ENCODE data around the gene TUFM.
"Not testable (repeated sequence)": the region's sequence is repeated elsewhere in the genome, so short reads cannot be mapped to it uniquely, and the experiment has no call there.

TUFM gene

DNA sequence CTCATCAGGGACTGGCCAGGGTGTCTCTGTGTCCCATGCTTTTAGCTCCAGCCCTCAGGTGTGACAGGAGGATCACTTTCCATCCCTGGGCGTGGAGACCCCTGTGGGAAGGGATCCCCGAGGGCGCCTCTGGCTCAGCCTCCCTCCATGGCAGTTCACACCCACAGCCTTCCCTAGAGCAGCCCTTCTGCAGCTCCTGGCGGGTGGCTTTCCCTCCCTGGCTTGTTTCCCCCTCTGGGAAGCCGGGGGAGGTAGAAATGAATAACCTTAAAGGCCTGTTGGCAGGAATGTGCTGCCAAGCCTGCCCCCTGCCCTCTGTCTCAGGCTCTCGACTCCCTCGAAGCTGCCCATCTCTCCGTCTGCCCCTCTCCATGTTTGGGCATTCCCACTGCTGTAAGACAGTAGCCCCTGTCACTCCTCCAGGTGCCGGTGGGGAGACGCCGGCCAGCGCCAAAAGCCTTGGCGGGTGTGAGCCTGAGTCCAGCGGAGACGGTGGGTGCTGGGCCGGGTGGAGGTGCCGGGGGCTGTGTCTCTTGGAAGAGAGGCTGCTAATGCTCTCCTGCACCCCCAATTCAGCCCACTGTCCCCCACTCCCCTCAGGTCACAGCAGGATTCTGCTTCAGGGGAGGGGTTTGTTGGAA is 30.0 kb upstream of the TUFM start:
- no peak for DNase-seq (ENCODE audit: low read depth, low spot score)
- H3K4me3 ChIP-seq (ENCODE audit: low read length) = no peak overlapping the region

DNA sequence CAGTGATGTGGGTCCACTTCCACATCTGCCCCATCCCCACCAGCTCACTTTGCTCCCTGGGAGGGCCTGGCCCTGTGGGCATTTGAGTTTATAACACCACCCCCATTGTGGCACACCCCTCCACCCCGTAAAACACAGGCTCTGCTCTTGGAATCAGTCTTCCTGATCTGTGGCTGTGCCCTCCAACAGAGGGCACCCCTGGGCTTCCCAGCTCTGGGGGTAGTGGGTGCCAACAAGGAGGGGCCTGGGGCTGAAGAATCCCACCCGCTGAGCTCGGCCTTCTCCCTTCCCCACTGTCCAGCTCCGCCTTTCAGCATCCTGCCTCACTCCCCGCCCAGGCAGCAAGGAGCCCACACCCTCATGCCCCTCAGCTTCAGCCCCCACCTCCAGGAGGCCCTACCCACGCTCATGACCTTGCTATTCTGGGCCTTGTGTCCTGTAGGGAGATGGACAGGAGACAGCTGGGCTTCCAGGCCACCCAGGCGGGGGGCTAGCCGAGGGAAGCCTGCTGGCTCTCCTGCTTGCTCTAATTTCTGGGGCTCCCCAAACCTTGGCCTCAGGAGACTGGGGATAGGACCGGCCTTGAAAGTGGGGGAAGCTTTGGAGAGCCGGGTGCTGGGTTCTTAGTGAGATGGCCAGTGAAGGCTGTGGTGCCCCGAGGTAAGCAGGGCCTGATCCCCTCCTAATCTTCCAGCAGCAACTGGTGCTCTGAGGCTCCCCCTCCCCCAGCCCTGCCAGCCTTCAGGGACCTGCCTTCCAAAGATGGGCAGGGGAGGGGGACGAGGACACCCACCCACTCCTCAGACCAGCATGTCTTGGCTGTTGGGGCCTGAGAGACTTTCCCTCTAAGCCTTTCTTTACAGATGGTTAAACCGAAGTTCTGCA is 29.2 kb upstream of the TUFM start:
- no peak overlapping the region for H3K4me3 ChIP-seq (ENCODE audit: low read length)
- no peak for DNase-seq (ENCODE audit: low read depth, low spot score)

DNA sequence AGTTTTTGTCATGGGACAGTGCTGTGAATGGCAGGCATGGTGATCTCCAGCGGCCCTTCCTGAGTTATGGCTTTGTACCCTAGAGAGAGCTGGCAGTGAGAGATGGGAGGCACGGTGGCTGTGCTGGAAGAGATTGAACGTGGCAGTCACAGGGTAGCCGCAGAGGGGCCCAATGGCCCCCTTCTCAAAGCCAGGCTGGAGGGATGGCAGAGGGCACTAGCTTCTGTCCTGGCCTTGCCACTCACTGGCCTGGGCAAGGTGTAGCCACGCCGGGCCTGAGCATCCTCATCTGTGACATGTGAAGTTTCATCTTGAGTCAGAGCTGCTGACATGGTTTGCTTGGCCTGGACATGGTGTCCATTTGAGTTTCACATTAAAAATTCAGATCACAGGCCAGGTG is 28.3 kb upstream of the TUFM start:
- DNase-seq (ENCODE audit: low read depth, low spot score) = no peak
- H3K4me3 ChIP-seq (ENCODE audit: low read length) = no peak overlapping the region

DNA sequence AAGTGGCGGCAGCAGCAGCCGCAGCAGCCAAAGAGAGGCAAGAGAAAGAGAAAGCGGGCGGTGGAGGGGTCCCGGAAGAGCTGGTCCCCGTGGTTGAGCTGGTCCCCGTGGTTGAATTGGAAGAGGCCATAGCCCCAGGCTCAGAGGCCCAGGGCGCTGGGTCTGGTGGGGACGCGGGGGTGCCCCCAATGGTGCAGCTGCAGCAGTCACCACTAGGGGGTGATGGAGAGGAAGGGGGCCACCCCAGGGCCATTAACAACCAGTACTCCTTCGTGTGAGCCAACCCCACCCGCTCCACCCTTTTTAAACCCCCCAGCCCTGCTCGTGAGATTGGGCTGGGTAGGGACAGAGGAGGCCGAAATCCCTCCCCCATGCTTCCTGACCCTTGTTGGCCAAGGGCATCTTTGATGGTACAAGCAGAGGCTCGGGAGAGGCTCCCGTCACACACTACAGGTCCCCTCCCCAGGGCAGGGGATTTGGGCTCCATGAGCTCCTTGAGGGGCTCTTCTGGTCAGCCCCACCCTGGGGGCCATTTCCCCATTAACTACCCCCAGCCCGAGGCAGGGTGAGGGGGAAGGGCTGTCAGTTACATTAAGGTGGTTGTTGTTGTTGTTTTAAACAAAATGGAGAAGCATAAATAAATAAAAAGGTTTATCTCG is 27.5 kb upstream of the TUFM start:
- no peak for DNase-seq (ENCODE audit: low read depth, low spot score)
- H3K4me3 ChIP-seq (ENCODE audit: low read length) = no peak overlapping the region

GRCh38 chr16:28872952-28873351 is 26.8 kb upstream of the TUFM start:
- no peak overlapping the region for H3K4me3 ChIP-seq (ENCODE audit: low read length)
- no peak for DNase-seq (ENCODE audit: low read depth, low spot score)

DNA sequence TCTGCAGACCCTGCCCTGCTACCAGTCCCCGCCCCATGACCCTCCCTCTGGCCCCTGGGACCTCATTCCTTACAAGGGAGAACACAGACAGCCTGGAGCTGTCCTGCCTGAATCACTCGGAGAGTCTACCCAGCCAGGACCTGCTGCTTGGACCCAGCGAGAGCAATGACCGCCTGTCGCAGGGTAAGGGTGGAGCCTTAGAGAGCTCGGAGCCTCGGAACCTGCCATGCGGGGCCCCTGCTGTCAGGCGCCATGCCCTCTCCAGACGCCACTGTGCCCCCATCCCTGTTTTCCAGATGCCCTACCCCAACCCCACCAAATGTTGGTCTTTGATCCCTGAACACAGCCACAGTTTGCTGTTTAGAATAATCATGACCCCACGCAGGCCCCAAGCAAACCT is 23.1 kb upstream of the TUFM start:
- H3K4me3 ChIP-seq (ENCODE audit: low read length) = no peak overlapping the region
- DNase-seq (ENCODE audit: low read depth, low spot score) = no peak

GRCh38 chr16:28867646-28868045 is 21.5 kb upstream of the TUFM start:
- not testable (repeated sequence) for H3K4me3 ChIP-seq (ENCODE audit: low read length); DNase-seq (ENCODE audit: low read depth, low spot score)

DNA sequence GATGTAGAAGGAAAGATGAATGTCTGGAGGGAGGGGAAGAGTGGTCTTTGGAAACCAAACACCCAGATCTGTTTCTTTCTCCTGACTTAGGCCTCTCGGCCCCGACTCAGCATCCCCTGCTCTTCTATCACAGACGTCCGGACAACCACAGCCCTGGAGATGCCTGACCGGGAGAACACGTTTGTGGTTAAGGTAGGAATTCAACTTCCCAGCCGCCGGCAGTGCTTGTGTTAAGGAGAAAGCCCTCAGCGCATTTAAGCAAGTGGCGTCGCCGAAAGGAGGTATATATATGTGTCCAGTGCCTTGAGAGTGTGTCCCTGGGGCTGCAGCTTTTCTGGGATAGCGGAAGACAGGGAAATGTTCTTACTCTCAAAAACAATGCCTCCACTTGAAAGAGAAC is 21.1 kb upstream of the TUFM start:
- DNase-seq (ENCODE audit: low read depth, low spot score) = no peak

GRCh38 chr16:28866454-28866804 is 20.3 kb upstream of the TUFM start:
- no peak for DNase-seq (ENCODE audit: low read depth, low spot score)

More for the DNA sequence above, 21.1 kb upstream of the TUFM start:
- no peak overlapping the region for H3K4me3 ChIP-seq (ENCODE audit: low read length)

GRCh38 chr16:28865722-28866453 is 19.7 kb upstream of the TUFM start:
- no peak for DNase-seq (ENCODE audit: low read depth, low spot score)

More at GRCh38 chr16:28866454-28866804, 20.3 kb upstream of the TUFM start:
- H3K4me3 ChIP-seq (ENCODE audit: low read length) = no peak overlapping the region

DNA sequence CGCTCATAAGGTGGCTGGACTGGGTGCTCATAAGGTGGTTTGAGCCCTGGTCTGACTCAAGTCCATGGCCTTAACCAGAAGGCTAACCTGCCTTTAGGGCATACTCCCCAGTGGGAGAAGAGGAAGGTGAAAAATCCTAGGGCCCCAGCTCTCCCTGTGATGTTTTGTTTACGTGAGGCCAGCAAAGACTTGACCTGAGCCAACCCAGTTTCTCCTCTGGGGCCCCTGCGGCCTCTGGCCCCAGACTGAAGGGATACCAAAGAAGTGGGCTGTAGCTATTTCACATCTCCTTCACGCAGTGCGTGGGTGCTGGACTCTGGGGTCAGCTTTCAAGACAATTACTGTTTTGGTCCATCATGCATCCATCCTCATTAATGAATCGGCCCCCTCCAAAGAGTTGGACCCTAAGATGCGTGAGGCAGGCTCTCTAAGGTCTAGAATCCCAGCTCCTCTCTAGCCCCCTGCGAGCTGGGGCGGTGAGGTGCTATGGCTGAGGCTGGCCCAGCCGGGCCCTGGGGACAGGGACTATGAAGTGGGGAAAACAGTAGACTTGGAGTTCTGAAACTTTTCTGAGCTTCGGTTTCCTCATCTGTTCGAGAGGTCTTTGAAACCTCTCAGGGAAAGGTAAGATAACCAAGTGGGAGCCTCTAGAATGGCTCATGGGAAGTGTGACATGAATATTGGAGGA is 19.0 kb upstream of the TUFM start:
- DNase-seq (ENCODE audit: low read depth, low spot score) = no peak

More at GRCh38 chr16:28865722-28866453, 19.7 kb upstream of the TUFM start:
- H3K4me3 ChIP-seq (ENCODE audit: low read length) = no peak overlapping the region

DNA sequence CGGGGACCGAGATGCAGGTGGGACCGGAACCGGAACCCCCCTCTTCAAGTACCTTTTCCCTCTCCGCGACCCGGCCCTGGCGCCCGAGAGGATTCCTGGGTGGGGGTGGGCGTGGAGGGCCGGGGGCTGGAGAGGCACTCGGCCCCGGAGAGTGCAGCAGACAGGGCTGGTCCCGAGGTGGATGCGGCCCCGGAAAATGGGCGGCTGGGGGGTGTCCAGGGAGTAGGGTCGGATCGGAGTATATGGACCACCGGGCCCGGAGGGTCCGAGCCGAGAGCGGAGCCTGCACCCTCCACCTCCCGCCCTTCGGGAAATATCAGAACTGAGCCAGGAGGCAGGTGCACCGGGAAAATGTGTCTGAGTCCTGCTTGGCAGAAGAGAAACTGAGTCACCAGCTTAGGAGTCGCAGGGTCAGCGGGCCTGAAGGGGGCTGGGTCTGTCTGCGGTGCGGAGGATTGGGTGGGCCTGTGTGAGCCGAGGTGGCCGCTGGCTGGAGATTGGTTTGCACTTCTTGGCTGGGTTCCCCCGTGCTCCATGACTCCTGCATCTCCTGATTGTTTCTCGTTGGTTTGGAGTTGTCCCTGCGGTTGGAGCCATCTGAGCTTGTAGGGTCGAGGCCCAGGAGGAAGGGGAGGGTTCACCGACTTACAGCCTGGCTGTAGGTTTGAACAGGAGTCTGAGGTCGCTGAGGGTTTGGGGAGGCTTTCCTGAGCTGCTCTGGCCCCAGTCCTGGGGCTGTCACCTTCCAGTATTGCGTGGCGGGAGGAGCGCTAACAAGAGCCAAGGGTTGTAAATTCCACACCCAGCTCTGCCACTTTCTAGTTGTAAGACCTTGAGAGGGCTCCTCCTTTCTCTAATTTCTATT is 18.0 kb upstream of the TUFM start:
- peak overlapping the region; percentile 94 for H3K4me3 ChIP-seq (ENCODE audit: low read length)
- DNase-seq (ENCODE audit: low read depth, low spot score) = no peak

More for the DNA sequence above, 19.0 kb upstream of the TUFM start:
- H3K4me3 ChIP-seq (ENCODE audit: low read length) = peak overlapping the region; percentile 94

- no peak for DNase-seq (ENCODE audit: low read depth, low spot score)
- H3K4me3 ChIP-seq (ENCODE audit: low read length) = no peak overlapping the region
Observed at GRCh38 chr16:28859326-28859725, 13.2 kb upstream of the TUFM start.

- no peak for DNase-seq (ENCODE audit: low read depth, low spot score)
- no peak overlapping the region for H3K4me3 ChIP-seq (ENCODE audit: low read length)
Observed at GRCh38 chr16:28858421-28858820, 12.3 kb upstream of the TUFM start.

DNA sequence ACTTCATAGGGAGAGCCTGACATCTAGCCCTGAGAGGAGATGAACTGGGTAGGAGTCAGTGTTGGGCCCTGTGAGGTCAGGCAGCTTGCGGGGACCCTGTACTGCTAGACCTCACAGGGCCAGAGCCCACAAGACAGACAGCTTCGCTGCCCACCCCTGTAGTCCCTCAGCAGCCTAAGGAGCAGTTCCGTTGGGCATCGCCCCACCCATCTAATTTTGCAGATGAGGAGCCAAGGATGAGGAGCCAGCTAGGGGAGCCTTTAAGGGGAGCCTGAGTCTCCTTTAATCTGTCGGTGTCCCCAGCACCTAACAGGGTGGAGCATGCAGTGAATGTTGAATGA is 755 bp upstream of the TUFM start:
- no peak for DNase-seq (ENCODE audit: low read depth, low spot score)
- H3K4me3 ChIP-seq (ENCODE audit: low read length) = peak overlapping the region; percentile 99

- DNase-seq (ENCODE audit: low read depth, low spot score) = no peak
- peak overlapping the region; percentile 99 for H3K4me3 ChIP-seq (ENCODE audit: low read length)
Observed at GRCh38 chr16:28845761-28846079, 428 bp downstream of the TUFM start.

DNA sequence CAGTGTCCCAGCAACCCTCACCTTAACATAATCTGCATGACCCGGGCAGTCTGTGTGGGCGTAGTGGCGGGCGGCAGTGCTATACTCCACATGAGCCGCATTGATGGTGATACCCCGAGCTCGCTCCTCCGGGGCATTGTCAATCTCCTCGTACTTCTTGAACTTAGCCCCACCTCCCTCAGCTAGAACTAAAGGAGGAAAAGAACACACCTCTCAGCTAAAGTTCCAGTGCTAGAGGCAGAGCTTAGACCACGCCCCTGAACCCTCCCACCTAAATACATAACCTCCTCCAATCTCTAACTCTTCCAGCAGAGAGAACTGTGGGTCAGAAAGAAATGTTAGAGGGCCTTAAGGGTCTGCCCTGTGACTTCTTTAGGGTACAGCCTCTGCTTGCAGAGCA is 855 bp downstream of the TUFM start:
- H3K4me3 ChIP-seq (ENCODE audit: low read length) = peak overlapping the region; percentile 99
- DNase-seq (ENCODE audit: low read depth, low spot score) = peak; percentile 88

DNA sequence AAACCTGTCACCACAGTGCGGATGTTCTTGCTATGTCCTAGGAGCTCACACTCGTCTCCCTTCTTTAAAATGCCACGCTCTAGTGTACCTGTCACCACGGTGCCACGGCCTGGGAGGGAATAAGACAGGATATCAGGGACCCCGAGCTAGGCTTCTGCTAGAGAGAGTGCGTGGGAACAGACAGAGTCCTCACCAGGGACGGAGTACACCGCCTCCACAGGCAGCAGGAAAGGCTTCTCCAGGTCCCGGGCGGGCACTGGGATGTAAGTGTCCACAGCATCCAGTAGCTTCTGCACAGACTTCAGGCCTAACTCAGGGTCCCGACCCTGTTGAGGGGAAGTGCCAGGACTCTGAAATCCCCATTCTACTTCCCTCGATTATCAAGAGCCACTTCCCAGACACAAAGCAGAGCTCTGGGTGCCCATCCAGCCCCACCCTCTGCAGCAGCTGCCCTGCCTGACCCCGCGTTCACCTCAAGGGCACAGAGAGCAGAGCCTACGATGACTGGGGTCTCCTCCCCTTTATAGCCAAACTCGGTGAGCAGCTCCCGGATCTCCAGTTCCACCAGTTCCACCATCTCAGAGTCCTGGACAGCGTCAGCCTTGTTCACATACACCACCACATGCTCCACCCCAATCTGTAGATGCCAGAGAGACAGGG is 1.8 kb downstream of the TUFM start:
- H3K4me3 ChIP-seq (ENCODE audit: low read length) = no peak overlapping the region
- DNase-seq (ENCODE audit: low read depth, low spot score) = no peak

Measured in Jurkat, Clone E6-1 (cell line).